LNCaP clone FGC (cell line): ENCODE results near the gene LAMC1.
"Not testable (repeated sequence)": the region's sequence is repeated elsewhere in the genome, so short reads cannot be mapped to it uniquely, and the experiment has no call there.

Experiments used
- DNase-seq: peaks from one replicate; pipeline ENCODE4 v3.0.0-alpha.2; 2011; ENCODE audit warnings: low read depth
- H3K4me3 ChIP-seq: 2 replicates; pipeline ENCODE4 v1.5.1; 2011; ENCODE audit warnings: mild to moderate bottlenecking, low read depth, low read length, control low read depth
- CTCF ChIP-seq: IDR thresholded peaks from 2 replicates; pipeline ENCODE4 v1.5.1; 2012; ENCODE audit warnings: mild to moderate bottlenecking; ENCODE audit not compliant: control insufficient read depth, insufficient read depth; ENCODE audit errors: extremely low read depth

The LAMC1 gene

GRCh38 chr1:183142171-183142570 lies 119.0 kb downstream of the LAMC1 start:
- DNase-seq, result no peak
- H3K4me3 ChIP-seq, result no peak overlapping the region
- no peak for TF ChIP-seq CTCF

- TF ChIP-seq CTCF, result no peak
- no peak overlapping the region for H3K4me3 ChIP-seq
- no peak for DNase-seq
These were observed 120.5 kb downstream of the LAMC1 start for GRCh38 chr1:183143576-183144315.

- TF ChIP-seq CTCF, result no peak
- no peak for DNase-seq
- no peak overlapping the region for H3K4me3 ChIP-seq
These were observed 121.5 kb downstream of the LAMC1 start for GRCh38 chr1:183144752-183145151.

- no peak for TF ChIP-seq CTCF
- no peak overlapping the region for H3K4me3 ChIP-seq
- no peak for DNase-seq
These were observed 124.5 kb downstream of the LAMC1 start for GRCh38 chr1:183147735-183148134.

GRCh38 chr1:183148599-183148998 lies 125.4 kb downstream of the LAMC1 start:
- H3K4me3 ChIP-seq, result no peak overlapping the region
- no peak for TF ChIP-seq CTCF
- DNase-seq, result no peak

- no peak overlapping the region for H3K4me3 ChIP-seq
- TF ChIP-seq CTCF, result no peak
- DNase-seq, result no peak
These were observed 126.1 kb downstream of the LAMC1 start for GRCh38 chr1:183149273-183149672.

- H3K4me3 ChIP-seq, DNase-seq: not testable (repeated sequence)
These were observed 126.8 kb downstream of the LAMC1 start for GRCh38 chr1:183150032-183150431.

GRCh38 chr1:183150445-183150844 lies 127.2 kb downstream of the LAMC1 start:
- H3K4me3 ChIP-seq, result no peak overlapping the region
- DNase-seq, result no peak
- no peak for TF ChIP-seq CTCF
